Endometrial microvascular endothelial cells (primary cell): ENCODE data around the gene PIP5K1A. TPM values are rescaled to one million over a fixed set of nuclear protein-coding genes. Genes with fewer than 3 reads are reported as not detected.
"Not testable (repeated sequence)": the region's sequence is repeated elsewhere in the genome, so short reads cannot be mapped to it uniquely, and the experiment has no call there.

Source experiments
- in situ Hi-C: cut with HindIII; loops from 2 replicates; pipeline ENCODE4 v1.10.0; 2017; ENCODE audit warnings: low sequenced_read_pairs, low pct_unique_long_range_greater_than_20kb; ENCODE audit errors: inconsistent ontology term
- total RNA-seq: library from RNA; depleted of rRNA; stranded (reverse); fragments of >200 nt; gene quantifications from one replicate; pipeline ENCODE4 v1.2.3, GENCODE V29; 2015; ENCODE audit errors: inconsistent ontology term

The PIP5K1A gene
- total RNA-seq, 1 donor from 2014 or later = 50.7 TPM

- in situ Hi-C loops = no loop called here
Observed at GRCh38 chr1:151243683-151244216, 45.4 kb downstream of the PIP5K1A start.

- in situ Hi-C loops = no loop called here
Observed at GRCh38 chr1:151246786-151247185, 48.4 kb downstream of the PIP5K1A start.

GRCh38 chr1:151251656-151252470, 53.5 kb downstream of the PIP5K1A start:
- in situ Hi-C loops = no loop called here

- in situ Hi-C loops = no loop called here
Observed at GRCh38 chr1:151254217-151255213, 56.2 kb downstream of the PIP5K1A start, which contains the start of gene PSMD4. PSMD4 (plus strand) TSS chr1:151254734; CDS start chr1:151254783, 49 bp downstream.

GRCh38 chr1:151255381-151255780, 57.0 kb downstream of the PIP5K1A start:
- in situ Hi-C loops = no loop called here

GRCh38 chr1:151259351-151259750, 61.0 kb downstream of the PIP5K1A start:
- in situ Hi-C loops = no loop called here

- in situ Hi-C loops = no loop called here
Observed at GRCh38 chr1:151265446-151266236, 67.3 kb downstream of the PIP5K1A start.

GRCh38 chr1:151266315-151266714, 68.0 kb downstream of the PIP5K1A start:
- in situ Hi-C loops = no loop called here

- in situ Hi-C loops = no loop called here
Observed at GRCh38 chr1:151266821-151267220, 68.5 kb downstream of the PIP5K1A start.

GRCh38 chr1:151267760-151268159, 69.4 kb downstream of the PIP5K1A start:
- in situ Hi-C loops = no loop called here

- in situ Hi-C loops = no loop called here
Observed at GRCh38 chr1:151273924-151274466, 75.6 kb downstream of the PIP5K1A start.

- in situ Hi-C loops = not testable (repeated sequence)
Observed at GRCh38 chr1:151275341-151275740, 77.0 kb downstream of the PIP5K1A start.

GRCh38 chr1:151277249-151277648, 78.9 kb downstream of the PIP5K1A start:
- in situ Hi-C loops = no loop called here

GRCh38 chr1:151281225-151281968, 83.0 kb downstream of the PIP5K1A start:
- in situ Hi-C loops = no loop called here

- in situ Hi-C loops = no loop called here
Observed at GRCh38 chr1:151281969-151282882, 83.9 kb downstream of the PIP5K1A start, which contains the start of gene ZNF687. ZNF687 (plus strand) TSS chr1:151282299; CDS start chr1:151286292, 3,993 bp downstream.

- in situ Hi-C loops = no loop called here
Observed at GRCh38 chr1:151282883-151283725, 84.8 kb downstream of the PIP5K1A start.
